22Rv1 (cell line): Measurements from ENCODE around the gene KATNAL1.

Experiments used
- CTCF ChIP-seq: fragments of 450-650 bp; IDR thresholded peaks from 2 replicates; pipeline ENCODE4 v1.5.1; 2017; ENCODE audit warnings: mild to moderate bottlenecking
- ZFX ChIP-seq: fragments of 450-650 bp; IDR thresholded peaks from 2 replicates; pipeline ENCODE4 v1.6.1; 2017; ENCODE audit warnings: antibody characterized with exemption, borderline replicate concordance

- TF ChIP-seq CTCF (no peak), ZFX (no peak)
Measured at GRCh38 chr13:30325668-30326067, 18.3 kb upstream of the KATNAL1 start.
